T-helper 2 cell treated with Interferon-gamma antibody and Interleukin-4, amounts not matched to agents 100 ng/mL and 5 ng/mL, for 36 hours (primary cell): ENCODE measurements around the gene ARHGAP19. TPM values are rescaled to one million over a fixed set of nuclear protein-coding genes. Genes with fewer than 3 reads are reported as not detected.
"Not testable (repeated sequence)": the region's sequence is repeated elsewhere in the genome, so short reads cannot be mapped to it uniquely, and the experiment has no call there.

ENCODE experiments used
- intact Hi-C: fragments of 100-400 bp; cut with micrococcal nuclease; formaldehyde crosslinking; loops from one replicate; pipeline ENCODE4 v1.15.1; 2023
- total RNA-seq: library from RNA; stranded (reverse); gene quantifications from 2 replicates; pipeline ENCODE4 v1.2.3, GENCODE V29; 2022

ARHGAP19 gene
- total RNA-seq, 1 donor from 2014 or later = 38.0 TPM

DNA sequence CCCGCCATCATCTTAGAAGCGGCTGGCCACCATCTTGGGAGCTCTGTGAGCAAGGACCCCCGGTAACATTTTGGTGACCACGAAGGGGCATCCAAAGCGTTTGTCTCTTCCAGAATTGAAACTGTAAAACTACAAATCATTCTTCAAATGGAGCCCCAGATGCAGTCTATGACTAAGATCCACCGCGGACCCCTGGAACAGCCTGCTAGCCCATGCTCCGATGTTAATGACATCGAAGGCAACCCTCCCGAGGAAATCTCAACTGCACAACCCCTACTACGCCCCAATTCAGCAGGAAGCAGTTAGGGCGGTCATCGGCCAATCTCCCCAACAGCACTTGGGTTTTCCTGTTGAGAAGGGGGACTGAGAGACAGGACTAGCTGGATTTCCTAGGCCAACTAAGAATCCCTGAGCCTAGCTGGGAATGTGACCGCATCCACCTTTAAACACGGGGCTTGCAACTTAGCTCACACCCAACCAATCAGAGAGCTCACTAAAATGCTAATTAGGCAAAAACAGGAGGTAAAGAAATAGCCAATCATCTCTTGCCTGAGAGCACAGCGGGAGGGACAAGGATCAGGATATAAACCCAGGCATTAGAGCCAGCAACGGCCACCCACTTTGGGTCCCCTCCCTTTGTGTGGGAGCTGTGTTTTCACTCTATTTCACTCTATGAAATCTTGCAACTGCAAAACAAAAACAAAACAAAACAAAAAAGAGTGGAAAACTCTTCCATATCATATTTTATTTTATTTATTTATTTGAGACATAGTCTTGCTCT is 1.7 kb downstream of the ARHGAP19 start:
- intact Hi-C loops = loop anchor here (5.0 to 10.0 kb wide), 3 partner anchors 344 to 703 kb away; partner anchors contain the start of genes LCOR, MORN4 and TM9SF3

DNA sequence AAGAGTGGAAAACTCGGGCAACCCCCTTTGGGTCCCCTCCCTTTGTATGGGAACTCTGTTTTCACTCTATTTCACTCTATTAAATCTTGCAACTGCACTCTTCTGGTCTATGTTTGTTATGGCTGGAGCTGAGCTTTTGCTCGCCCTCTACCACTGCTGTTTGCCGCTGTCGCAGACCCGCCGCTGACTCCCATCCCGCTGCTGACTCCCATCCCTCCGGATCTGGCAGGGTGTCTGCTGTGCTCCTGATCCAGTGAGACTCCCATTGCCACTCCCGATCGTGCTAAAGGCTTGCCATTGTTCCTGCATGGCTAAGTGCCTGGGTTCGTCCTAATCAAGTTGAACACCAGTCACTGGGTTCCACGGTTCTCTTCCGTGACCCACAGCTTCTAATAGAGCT is 2.4 kb downstream of the ARHGAP19 start:
- intact Hi-C loops = loop anchor here (5.0 to 10.0 kb wide), 3 partner anchors 345 to 703 kb away; partner anchors contain the start of genes LCOR, MORN4 and TM9SF3

DNA sequence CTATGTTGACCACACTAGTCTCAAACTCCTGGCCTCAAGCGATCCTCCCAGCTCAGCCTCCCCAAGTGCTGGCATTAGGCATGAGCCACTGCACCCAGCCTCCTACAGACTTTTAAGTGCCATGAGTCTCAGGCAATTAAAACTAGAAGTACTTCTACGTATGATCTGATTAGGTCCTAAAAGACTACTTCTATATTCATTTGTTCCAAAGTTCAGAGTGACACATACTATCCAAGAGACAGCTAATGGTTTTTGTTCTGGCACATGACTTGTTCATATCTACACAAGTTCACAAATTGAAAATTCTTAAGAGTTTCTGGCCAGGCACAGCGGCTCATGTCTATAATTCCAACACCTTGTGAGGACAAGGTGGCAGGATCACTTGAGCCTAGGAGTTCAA is 11.7 kb downstream of the ARHGAP19 start:
- intact Hi-C loops = no loop called here

DNA sequence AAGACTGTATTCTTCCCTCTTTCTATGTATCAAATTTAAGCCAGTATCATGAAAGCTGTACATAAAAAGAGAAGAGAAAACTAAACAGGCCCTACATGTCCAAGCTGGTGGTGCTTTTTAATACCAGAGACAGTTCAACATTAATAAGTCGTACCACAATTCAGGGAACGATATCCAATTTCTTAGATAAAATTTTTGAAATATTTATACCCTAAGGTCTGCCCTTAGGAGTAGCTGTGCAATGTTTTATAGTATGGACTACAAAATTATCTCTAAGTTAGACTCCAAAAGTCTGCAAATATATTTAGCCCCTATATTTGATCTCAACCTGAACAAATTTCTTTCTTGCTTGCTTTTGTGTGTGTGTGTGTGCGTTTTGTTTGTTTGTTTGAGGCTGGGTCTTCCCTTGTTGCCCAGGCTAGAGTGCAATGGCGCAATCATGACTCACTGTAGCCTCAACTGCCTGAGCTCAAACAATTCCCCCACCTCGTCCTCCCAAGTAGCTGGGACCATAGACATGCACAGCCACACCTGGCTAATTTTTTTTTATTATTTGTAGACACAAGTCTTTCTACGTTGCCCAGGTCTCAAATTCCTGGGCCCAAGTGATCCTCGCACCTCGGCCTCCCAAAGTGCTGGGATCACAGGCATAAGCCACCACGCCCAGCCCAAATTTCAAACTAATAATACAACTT is 13.2 kb downstream of the ARHGAP19 start:
- intact Hi-C loops = loop anchor here (5.0 kb wide), 2 partner anchors 53 to 83 kb away; partner anchors contain the start of gene FRAT2

DNA sequence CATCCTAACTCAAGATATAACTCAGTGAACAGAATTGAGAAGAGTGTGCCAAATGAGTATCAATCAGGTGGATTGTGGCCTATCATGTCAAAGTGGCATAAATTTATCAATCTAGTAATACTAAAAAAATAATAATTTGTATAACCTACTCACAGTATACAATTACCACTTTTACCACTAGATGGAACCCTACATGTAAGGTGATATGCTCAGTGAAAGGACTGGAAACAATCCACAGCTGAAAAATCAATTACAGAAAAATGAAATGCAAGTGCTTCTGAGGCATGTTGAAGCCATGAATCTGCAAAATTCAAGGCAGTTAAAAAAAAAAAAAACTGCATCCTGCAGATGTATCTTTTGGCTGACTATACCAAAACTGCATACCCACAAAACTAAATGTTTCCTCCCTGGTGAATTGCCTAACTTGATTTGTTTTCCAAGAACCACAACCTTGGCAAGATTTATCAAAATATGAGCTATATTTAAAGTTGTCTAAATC is 13.9 kb downstream of the ARHGAP19 start:
- intact Hi-C loops = loop anchor here (5.0 kb wide), 2 partner anchors 54 to 84 kb away; partner anchors contain the start of gene FRAT2

DNA sequence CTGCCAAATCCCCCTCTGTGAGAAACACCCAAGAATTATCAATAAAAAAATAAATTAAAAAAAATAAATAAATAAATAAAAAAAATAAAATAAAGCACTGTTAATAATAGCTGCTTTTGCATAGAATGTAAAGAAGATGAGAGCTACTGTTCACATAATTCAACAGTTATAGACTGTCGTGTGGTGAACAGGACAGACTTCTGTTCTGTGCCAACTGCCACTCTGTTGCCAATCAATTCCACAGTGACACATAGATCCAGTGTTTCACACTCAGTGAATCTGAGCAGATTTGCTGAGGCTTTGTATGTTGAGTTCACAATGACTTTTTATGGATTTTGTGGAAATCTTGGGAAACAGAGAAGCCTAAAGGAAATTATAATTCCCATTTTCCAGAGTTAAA is 14.9 kb downstream of the ARHGAP19 start:
- intact Hi-C loops = loop anchor here (5.0 kb wide), 2 partner anchors 55 to 85 kb away; partner anchors contain the start of gene FRAT2

DNA sequence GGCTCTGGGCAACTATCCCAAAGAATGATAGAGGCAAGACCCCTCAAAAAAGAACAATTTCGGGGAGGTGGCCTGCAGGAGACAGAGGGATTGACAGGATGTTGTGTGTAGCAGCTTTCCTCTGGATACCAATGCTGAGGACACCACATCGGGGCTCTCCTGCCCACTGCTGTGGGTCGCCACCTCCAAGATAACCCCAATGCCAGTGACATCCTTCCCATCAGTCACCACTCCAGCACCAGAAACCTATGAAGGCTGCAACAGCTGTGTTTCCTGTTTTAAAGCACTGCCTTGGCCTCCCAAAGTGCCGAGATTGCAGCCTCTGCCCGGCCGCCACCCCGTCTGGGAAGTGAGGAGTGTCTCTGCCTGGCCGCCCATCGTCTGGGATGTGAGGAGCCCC is 17.6 kb downstream of the ARHGAP19 start:
- intact Hi-C loops = loop anchor here (5.0 kb wide), 2 partner anchors 57 to 87 kb away; partner anchors contain the start of gene FRAT2

DNA sequence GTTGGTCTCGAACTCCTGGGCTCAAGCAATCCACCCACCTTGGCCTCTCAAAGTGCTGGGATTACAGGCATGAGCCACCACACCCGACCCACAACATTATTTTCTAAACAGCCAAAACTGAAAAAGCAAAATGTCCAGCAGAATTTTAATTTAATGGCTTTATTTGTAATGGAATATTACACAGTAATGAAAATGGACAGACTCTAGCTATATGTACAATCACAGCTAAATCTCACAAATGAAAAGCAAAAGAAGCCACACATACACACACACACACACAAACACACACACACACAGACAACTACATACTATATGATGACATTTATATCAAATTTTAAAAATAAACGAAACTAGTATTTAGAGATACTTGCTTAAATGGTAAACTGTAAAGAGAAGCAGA is 18.7 kb downstream of the ARHGAP19 start:
- intact Hi-C loops = no loop called here

DNA sequence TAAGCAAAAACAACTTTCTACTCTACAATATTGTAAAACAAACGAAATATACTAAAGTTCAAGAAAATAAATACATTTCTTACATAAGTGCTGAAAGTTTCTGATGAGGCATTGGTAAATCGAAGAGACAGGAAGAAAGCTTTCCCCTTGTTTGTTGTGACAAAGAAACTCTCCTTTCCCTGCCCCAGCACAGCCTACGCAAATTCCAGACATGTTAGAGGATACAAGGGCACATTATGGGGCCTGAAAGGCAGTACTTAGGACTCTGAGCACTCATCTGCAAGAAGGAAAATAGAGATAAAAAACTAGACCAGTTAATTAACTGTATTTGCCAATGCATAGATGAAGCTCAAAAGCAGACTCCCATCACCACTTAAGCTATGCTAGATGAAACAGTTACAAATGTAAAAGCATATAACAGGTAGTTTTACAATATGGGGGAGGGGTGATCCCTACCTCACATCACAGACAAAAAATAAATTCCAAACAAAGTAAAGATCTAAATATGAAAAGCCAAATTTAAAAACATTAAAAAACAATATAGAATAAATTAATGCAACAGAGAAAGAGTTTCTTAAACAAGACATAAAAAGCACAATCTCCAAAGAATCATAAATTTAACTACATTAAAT is 21.8 kb downstream of the ARHGAP19 start:
- intact Hi-C loops = no loop called here

DNA sequence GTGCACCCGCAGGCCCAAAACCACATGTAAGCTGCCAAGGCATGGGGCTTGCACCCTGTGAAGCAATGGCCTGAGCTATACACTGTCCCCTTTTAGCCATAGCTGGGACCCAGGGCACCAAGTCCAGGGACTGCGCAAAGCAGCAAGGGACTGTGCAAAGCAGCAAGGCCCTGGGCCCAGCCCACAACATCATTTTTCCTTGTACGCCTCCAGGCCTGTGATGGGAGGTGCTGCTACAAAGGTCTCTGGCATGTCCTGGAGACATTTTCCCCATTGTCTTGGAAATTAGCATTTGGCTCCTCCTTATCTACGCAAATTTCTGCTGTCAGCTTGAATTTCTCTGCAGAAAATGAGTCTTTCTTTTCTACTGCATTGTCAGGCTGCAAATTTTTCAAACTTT is 24.8 kb downstream of the ARHGAP19 start:
- intact Hi-C loops = no loop called here

DNA sequence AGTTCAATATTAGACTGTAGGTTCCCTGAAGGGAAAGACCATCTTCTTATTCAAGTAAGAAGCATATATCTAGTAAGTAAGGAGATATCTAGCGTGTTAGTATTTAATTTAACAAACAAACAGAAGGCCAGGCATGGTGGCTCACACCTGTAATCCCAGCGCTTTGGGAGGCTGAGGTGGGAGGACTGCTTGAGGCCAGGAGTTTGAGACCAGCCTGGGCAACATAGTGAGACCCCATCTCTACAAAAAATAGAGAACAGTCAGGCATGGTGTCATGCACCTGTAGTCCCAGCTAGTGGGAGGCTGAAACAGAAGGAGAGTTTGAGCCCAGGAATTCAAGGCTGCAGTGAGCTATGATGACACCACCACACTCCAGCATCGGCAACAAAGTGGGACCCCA is 27.3 kb downstream of the ARHGAP19 start:
- intact Hi-C loops = not testable (repeated sequence)

DNA sequence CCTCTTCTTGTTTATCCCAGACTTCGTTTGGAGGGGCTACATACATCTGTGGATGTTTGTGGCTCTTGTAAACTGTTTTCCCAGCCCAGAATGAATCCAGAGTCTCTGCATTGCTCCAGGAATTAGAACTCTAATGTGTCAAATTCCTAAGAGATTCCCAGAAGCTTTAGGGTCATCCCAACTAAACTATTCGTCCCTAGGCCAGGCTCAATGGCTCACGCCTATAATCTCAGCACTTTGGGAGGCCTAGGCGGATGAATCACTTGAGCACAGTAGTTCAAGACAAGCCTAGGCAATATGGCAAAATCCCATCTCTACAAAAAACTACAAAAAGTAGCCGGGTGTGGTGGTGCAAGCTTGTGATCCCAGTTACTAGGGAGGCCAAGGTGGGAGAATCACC is 28.5 kb downstream of the ARHGAP19 start:
- intact Hi-C loops = no loop called here

DNA sequence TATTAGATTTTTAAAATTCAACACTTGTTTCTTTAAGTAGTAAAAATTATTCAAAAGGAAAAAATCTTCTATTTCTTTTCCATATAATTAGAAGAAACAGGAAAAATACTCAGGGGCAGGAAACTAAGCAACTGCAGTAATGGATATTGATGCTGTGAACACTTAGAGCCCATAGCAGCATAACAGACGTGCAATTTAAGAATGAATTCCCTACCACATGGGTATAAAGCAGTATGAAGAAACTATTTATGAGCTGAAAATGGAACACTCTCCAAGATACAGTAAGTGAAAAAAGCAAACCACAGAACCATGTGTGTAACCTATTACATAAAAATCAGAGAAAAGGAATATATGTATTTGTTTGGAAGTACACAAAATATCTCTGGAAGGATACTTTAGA is 30.8 kb downstream of the ARHGAP19 start:
- intact Hi-C loops = no loop called here

DNA sequence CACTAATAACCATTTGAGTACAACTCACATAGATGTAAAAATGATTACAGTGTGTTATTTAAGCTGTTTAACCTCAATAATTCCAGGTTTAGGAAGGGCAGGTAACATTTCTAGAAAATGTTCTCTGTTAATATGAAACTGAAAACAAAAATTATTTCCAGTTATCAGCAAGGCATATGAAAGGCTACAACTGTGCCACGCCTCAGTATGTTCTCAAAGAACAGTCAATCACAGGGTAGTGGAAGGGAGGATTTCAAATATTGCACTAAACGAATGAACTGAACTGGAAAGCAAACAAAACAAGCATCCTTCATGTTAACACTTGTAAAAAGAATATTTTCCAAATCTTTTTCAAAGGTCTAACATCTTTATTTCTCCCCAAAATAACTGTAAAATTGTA is 31.3 kb downstream of the ARHGAP19 start:
- intact Hi-C loops = no loop called here

DNA sequence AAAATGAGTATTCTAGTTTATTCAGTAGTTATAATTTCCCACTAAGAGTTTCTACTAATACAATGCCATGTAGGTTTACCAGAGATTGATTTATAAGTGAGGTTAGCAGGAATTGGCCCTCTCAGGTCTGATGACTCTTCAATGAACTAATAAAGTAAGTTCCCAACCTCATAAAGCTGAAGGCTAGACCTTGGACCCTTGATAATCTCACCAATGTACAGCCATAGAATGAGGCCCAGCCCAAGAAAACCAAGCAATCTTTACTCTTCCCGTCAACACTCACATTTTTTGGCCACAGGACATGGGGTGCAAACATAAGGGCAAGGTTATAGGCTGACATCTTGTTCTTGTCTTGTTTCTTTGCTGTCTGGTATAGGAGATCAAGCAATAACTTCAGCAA is 33.3 kb downstream of the ARHGAP19 start:
- intact Hi-C loops = no loop called here

DNA sequence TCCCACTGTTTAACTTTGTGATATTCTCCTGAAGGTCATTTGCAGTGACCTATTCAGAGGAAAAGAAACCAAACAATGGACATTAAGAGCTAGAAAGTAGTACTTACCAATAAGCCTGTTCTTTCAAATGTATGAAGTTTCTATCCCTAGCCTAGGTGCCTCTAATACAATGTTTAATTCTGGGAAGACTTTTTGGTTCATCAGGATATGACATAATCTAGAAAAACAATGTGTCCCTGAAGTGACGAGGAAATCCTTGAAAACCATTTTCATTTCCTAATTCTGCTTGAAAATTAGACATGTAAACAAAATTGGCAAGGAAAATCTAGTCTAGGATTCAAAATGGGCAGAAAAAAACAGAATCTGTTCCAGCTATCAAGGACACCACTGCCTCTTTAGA is 36.1 kb downstream of the ARHGAP19 start:
- intact Hi-C loops = no loop called here

DNA sequence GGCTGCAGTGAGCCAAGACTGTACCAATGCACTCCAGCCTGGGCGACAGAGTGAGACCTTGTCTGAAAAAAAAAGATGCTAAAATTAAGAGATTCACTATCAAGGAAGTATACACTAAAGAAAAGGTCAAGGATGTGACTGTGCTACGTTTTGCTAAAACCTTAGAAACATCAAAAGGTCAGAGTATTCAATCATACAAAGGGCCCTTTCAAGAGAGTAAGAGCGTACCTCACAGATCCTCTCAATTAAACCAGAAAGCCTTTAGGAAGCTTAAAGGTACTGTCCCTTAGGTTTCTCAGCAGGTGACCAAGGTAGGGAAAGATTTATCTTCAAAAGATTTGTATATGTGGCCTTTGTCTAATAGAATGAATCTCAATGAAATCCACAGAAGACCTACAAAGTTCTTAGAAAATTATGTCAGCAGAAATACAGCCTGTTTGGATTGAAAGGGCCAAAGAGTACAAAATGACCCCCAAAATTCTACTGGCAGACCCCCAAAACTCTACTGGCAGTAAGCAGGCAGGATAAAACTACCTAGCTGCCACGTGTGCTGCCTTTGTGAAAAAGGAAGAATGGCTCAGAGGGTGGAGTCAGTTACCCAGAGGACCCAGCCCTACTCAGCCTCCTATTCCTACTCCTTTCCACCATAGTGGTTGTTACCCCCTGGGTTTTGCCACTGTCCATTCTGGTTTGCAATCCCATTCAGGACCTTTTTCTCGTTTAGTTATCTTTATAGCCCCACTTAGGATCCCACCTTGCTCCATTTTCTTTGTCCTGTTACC is 36.7 kb downstream of the ARHGAP19 start:
- intact Hi-C loops = no loop called here

DNA sequence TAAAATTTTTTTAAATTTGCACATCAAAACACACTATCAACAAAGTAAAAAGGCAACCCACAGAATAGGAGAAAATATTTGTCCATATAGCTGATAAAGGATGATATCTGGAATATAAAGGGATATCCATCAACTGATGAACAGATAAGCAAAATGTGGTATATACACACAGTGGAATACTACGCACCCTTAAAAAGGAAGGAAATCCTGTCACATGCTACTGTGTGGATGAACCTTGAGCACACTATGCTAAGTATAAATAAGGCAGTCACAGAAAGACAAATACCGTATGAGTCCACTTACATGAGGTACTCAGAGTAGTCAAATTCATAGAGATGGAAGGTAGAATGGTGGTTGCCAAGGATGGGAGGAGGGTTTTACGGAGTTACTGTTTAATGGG is 37.7 kb downstream of the ARHGAP19 start:
- intact Hi-C loops = no loop called here

DNA sequence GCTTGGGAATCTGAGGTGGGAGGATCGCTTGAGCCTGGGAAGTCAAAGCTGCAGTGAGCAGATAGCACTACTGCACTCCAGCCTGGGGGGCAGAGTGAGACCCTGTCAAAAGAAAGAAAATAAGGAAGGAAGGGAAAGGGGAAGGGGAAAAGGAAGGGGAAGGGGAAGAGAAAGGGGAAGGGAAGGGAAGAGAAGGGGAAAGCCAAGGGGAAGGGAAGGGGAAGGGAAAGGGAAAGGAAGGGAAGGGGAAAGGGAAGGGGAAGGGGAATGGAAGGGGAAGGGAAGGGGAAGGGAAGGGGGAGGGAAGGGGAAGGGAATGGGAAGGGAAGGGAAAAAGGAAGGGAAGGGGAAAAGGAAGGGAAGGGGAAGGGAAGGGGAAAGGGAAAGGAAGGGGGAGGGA is 41.5 kb downstream of the ARHGAP19 start:
- intact Hi-C loops = no loop called here

DNA sequence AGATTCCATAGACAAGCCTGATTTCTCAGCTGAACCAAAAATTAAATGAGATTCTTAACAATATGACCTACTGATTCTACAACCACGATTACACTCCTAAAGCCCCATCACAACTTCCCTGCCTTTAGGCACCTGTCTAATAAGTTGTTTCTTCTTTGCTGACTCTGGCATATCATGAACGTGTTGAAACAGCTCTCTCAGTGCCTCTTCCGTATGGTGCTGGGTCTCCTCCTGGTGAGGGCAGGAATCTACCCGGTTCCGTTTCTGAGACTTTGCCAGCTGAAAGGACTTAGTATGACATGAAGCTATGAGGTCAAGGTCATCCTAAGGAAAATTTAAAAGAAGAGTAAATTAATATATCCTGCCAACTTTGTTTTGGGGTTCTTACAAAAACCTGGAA is 48.6 kb downstream of the ARHGAP19 start:
- intact Hi-C loops = no loop called here

DNA sequence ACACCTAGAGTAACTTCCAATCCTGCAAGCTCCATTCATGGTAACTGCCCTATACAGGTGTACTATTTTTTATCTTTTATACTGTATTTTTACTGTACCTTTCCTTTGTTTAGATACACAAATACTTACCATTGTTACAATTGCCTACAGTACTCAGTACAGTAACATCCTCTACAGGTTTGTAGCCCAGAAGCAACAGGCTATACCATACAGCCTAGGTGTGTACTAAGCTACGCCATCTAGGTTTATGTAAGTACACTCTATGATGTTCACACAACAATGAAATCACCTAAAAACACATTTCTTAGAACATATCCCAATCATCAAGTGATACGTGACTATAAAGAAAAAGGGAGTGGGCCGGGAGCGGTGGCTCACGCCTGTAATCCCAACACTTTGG is 53.6 kb downstream of the ARHGAP19 start:
- intact Hi-C loops = no loop called here
